HG03439 (cell line): ENCODE measurements around the gene OR52I1.

Experiments used
- ATAC-seq: cut with Tn5 transposase; IDR thresholded peaks from one replicate; pipeline ENCODE4 v1.9.1; 2021; ENCODE audit warnings: mild to moderate bottlenecking, moderate library complexity; ENCODE audit not compliant: unreplicated experiment

The OR52I1 gene

GRCh38 chr11:4593739-4594138 is at the start of gene OR52I1:
TSS of gene OR52I1 (plus strand) at chr11:4594039. CDS start at chr11:4594039, 0 bp downstream.
- no peak for ATAC-seq

GRCh38 chr11:4544891-4545290 is 48.9 kb upstream of the OR52I1 start, which contains the start of gene OR52M1:
TSS of gene OR52M1 (plus strand) at chr11:4545191. CDS start at chr11:4545191, 0 bp downstream.
- no peak for ATAC-seq

- no peak for ATAC-seq
Observed at GRCh38 chr11:4546878-4547277, 47.0 kb upstream of the OR52I1 start.

GRCh38 chr11:4547416-4547815 is 46.4 kb upstream of the OR52I1 start:
- no peak for ATAC-seq

GRCh38 chr11:4551346-4551979 is 42.4 kb upstream of the OR52I1 start:
- ATAC-seq, result no peak

GRCh38 chr11:4559527-4560440 is 34.1 kb upstream of the OR52I1 start:
- ATAC-seq, result no peak

GRCh38 chr11:4560467-4560866 is 33.4 kb upstream of the OR52I1 start:
- no peak for ATAC-seq

GRCh38 chr11:4565371-4565770 is 28.5 kb upstream of the OR52I1 start:
- no peak for ATAC-seq

- no peak for ATAC-seq
Observed at GRCh38 chr11:4569075-4569474, 24.8 kb upstream of the OR52I1 start.

GRCh38 chr11:4576880-4577279 is 17.0 kb upstream of the OR52I1 start:
- ATAC-seq, result no peak

GRCh38 chr11:4577761-4578160 is 16.1 kb upstream of the OR52I1 start:
- ATAC-seq, result no peak

GRCh38 chr11:4578624-4579023 is 15.2 kb upstream of the OR52I1 start:
- ATAC-seq, result no peak

GRCh38 chr11:4580124-4580523 is 13.7 kb upstream of the OR52I1 start:
- ATAC-seq, result no peak

- no peak for ATAC-seq
Observed at GRCh38 chr11:4581443-4581842, 12.4 kb upstream of the OR52I1 start, which contains the start of gene OR52I2. TSS of gene OR52I2 (plus strand) at chr11:4581743.

- ATAC-seq, result no peak
Observed at GRCh38 chr11:4589017-4589416, 4.8 kb upstream of the OR52I1 start.

- ATAC-seq, result no peak
Observed at GRCh38 chr11:4605057-4605456, 11.2 kb downstream of the OR52I1 start.

- no peak for ATAC-seq
Observed at GRCh38 chr11:4606231-4607015, 12.6 kb downstream of the OR52I1 start.

GRCh38 chr11:4607096-4607495 is 13.3 kb downstream of the OR52I1 start:
- ATAC-seq, result no peak

GRCh38 chr11:4607781-4608666 is 14.2 kb downstream of the OR52I1 start, which contains the start of gene TRIM68:
TSS of gene TRIM68 (minus strand) at chr11:4608231. CDS start at chr11:4605504, 2,727 bp downstream.
- peak; percentile 100 for ATAC-seq
